Endothelial cell (in vitro differentiated cells): ENCODE results near the gene TADA3. TPM values are rescaled to one million over a fixed set of nuclear protein-coding genes. Genes with fewer than 3 reads are reported as not detected.

Experiments
- DNase-seq: peaks from one replicate; pipeline ENCODE4 v3.0.0; 2021; ENCODE audit warnings: low spot score
- H3K27ac Mint-ChIP-seq: one replicate; pipeline ENCODE4 v1.8.0; 2021; ENCODE audit warnings: mixed read lengths, inconsistent platforms; ENCODE audit not compliant: unreplicated experiment
- H3K27me3 Mint-ChIP-seq: one replicate; pipeline ENCODE4 v1.8.0; 2021; ENCODE audit warnings: mild to moderate bottlenecking, moderate library complexity, mixed read lengths, inconsistent platforms; ENCODE audit not compliant: unreplicated experiment
- H3K36me3 Mint-ChIP-seq: one replicate; pipeline ENCODE4 v1.8.0; 2021; ENCODE audit warnings: mild to moderate bottlenecking, low read depth, mixed read lengths, inconsistent platforms; ENCODE audit not compliant: unreplicated experiment
- H3K4me1 Mint-ChIP-seq: one replicate; pipeline ENCODE4 v1.8.0; 2021; ENCODE audit warnings: mild to moderate bottlenecking, mixed read lengths, inconsistent platforms; ENCODE audit not compliant: unreplicated experiment
- H3K4me3 Mint-ChIP-seq: one replicate; pipeline ENCODE4 v1.8.0; 2021; ENCODE audit warnings: mild to moderate bottlenecking, mixed read lengths, inconsistent platforms; ENCODE audit not compliant: unreplicated experiment
- H3K9me3 Mint-ChIP-seq: one replicate; pipeline ENCODE4 v1.8.0; 2021; ENCODE audit warnings: mixed read lengths, inconsistent platforms; ENCODE audit not compliant: unreplicated experiment
- CTCF ChIP-seq: fragments of 200-600 bp; sonication (generic); IDR thresholded peaks from one replicate; pipeline ENCODE4 v1.5.0; 2021; ENCODE audit warnings: antibody characterized with exemption; ENCODE audit not compliant: unreplicated experiment
- total RNA-seq: library from RNA; stranded (reverse); fragmentation: NEBNext Ultra II Directional; extraction: Animal tissue kit (Norgen Biotek cat#: 25700); gene quantifications from one replicate; pipeline ENCODE4 v1.2.1, GENCODE V29; 2021; ENCODE audit not compliant: unreplicated experiment

TADA3 gene
- total RNA-seq, 1 donor from 2014 or later, result 35.4 TPM

GRCh38 chr3:9780910-9781309, 11.4 kb downstream of the TADA3 start:
- no peaks in the 10 kb centered on the region for H3K27me3 Mint-ChIP-seq
- H3K4me3 Mint-ChIP-seq, result no peak overlapping the region
- H3K27ac Mint-ChIP-seq, result no peak overlapping the region
- H3K4me1 Mint-ChIP-seq, result peaks cover 10% of the 10 kb centered on the region
- TF ChIP-seq CTCF, result no peak
- DNase-seq, result no peak
- H3K36me3 Mint-ChIP-seq, result peaks cover 4% of the 10 kb centered on the region
- H3K9me3 Mint-ChIP-seq, result no peaks in the 10 kb centered on the region

- no peak for TF ChIP-seq CTCF
- no peaks in the 10 kb centered on the region for H3K9me3 Mint-ChIP-seq
- H3K4me3 Mint-ChIP-seq, result no peak overlapping the region
- H3K4me1 Mint-ChIP-seq, result peaks cover 11% of the 10 kb centered on the region
- peaks cover 4% of the 10 kb centered on the region for H3K36me3 Mint-ChIP-seq
- no peak for DNase-seq
- H3K27me3 Mint-ChIP-seq, result no peaks in the 10 kb centered on the region
- H3K27ac Mint-ChIP-seq, result no peak overlapping the region
These were observed 11.8 kb downstream of the TADA3 start for GRCh38 chr3:9780458-9780812.

GRCh38 chr3:9779721-9780457, 12.4 kb downstream of the TADA3 start:
- Mint-ChIP-seq H3K27ac (no peak overlapping the region), H3K4me1 (peaks cover 13% of the 10 kb centered on the region), H3K4me3 (no peak overlapping the region), H3K36me3 (peaks cover 4% of the 10 kb centered on the region), H3K27me3 (no peaks in the 10 kb centered on the region), H3K9me3 (no peaks in the 10 kb centered on the region)
- DNase-seq, result no peak
- no peak for TF ChIP-seq CTCF

DNA sequence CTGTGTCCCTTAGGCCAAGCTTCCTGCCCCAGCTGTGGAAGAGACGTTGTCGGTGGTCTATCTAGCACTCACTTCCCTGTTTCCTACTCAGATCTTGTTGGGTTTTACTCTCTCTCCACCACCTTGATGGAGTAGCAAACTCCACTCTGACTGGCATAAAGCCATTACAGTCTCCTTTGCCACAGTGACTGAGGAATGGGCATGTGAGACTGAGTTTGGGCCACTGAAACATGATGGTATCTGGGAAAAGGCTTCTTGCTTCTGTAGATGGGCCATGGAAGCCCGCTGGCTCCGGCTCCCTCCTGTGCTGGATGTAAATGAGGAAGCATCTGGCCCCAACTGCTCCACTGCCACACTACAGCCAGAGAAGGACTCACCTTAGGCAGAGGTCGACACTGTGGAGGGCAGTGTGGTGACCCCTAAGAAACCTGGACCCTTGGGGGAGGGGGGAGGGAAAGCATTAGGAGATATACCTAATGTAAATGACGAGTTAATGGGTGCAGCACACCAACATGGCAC, 13.1 kb downstream of the TADA3 start:
- no peak for TF ChIP-seq CTCF
- no peak overlapping the region for H3K27ac Mint-ChIP-seq
- H3K4me1 Mint-ChIP-seq, result peaks cover 13% of the 10 kb centered on the region
- no peaks in the 10 kb centered on the region for H3K9me3 Mint-ChIP-seq
- H3K36me3 Mint-ChIP-seq, result peaks cover 4% of the 10 kb centered on the region
- no peak overlapping the region for H3K4me3 Mint-ChIP-seq
- DNase-seq, result no peak
- no peaks in the 10 kb centered on the region for H3K27me3 Mint-ChIP-seq

DNA sequence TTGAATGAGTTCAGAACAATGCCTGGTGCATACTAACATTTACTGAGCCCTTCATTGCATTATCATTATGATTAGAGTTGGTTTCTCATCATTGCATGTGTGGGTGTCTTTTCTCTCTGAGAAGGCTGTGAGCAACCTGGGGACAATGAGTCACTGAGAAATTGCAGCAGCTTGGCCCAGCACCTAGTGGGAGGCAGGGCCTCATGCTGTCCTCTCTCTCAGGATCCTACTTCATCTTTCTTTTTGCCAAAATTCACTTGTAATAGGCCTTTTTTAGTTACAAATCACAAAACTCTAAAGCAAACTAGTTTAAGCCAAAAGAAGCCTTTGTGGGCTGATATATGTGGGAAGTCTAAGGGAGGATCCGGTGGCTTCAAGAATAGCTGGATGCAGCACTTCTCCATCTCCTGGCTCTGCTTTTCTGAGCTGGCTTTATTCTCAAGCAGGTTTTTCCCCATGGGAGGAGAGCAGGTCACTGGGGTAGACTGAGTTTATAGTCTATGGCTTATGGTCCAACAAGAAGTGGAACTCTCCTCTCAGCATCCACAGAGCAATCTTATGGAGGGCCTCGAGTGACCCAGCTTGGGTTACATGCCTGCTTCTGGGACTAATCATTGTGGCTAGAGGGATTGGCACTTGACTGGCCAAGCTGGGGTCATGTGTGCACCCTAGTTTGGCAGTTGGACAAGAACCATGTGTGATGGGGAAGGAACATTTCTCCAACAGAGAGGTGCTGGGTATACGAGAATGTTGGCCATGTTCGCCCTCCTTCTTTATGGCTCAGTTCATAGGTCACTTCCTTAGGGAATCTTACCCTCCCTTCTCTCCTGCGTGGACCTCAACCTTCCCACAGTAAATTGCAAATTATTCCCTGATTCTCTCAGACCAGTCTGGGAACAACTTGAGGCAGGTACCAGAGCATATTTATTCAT, 13.9 kb downstream of the TADA3 start:
- DNase-seq, result no peak
- H3K4me1 Mint-ChIP-seq, result peaks cover 13% of the 10 kb centered on the region
- H3K36me3 Mint-ChIP-seq, result peaks cover 4% of the 10 kb centered on the region
- H3K27me3 Mint-ChIP-seq, result no peaks in the 10 kb centered on the region
- no peak overlapping the region for H3K27ac Mint-ChIP-seq
- no peaks in the 10 kb centered on the region for H3K9me3 Mint-ChIP-seq
- H3K4me3 Mint-ChIP-seq, result no peak overlapping the region
- TF ChIP-seq CTCF, result no peak
